ENCODE measurements around the gene TMEM101. TPM values are rescaled to one million over a fixed set of nuclear protein-coding genes. Genes with fewer than 3 reads are reported as not detected.

TMEM101 gene
- 43.0 and 80.5 TPM in 2 replicates for total RNA-seq

GRCh38 chr17:44014437-44015172 lies at the start of gene TMEM101:
TMEM101 (minus strand) TSS chr17:44014963; CDS start chr17:44014952, 11 bp downstream.

DNA sequence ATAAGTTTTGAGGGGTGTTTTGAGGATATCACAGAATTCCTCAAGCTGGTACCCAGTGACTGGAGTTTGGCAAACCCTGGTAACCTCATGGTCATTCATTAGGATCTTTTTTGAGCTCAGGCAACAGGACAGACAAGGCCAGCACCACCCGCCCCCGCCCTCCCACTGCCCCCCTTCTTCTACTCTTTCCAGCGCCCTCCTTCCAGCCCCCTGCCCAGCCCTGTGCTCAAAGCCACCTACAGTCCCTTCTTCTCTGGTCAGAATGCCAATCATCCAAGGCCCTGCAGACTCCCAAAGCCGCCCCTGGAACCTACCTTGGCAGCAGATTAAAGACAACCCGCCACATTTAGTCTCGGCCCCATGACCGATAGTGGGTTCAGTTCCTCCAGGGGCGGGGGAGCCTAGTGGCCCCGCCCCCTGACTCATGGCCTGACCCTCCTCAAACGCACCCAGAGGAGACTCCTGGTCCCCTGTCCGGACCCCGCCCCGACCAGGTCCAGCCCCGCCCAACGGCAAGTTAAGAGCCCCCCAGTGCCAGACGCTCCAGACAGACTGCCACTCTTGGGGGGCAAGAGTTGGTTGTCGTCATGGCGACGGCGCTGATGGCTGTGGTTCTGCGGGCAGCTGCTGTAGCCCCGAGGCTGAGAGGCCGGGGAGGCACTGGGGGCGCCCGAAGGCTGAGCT lies 10.5 kb downstream of the TMEM101 start, which contains the start of gene NAGS:
NAGS (plus strand) TSS at position 546 of the 684 bp plus-strand sequence; CDS start at position 588, 42 bp downstream.

Other genes with a start within 250 kb of the TMEM101 start
- 62.1 and 78.0 TPM in 2 replicates for gene DUSP3, start 236.0 kb downstream of the TMEM101 start, total RNA-seq
- gene CFAP97D1, start 234.5 kb downstream of the TMEM101 start, total RNA-seq: under 0.01 TPM in 1 of 2 replicates, not detected in the other
- 16.3 and 17.7 TPM in 2 replicates for gene MPP3, start 181.8 kb downstream of the TMEM101 start, total RNA-seq
- not detected in 2 replicates for gene CD300LG, start 167.8 kb downstream of the TMEM101 start, total RNA-seq
- gene MPP2, start 107.4 kb downstream of the TMEM101 start, total RNA-seq: 7.9 and 8.3 TPM in 2 replicates
- not detected in 2 replicates for gene PPY, start 72.5 kb downstream of the TMEM101 start, total RNA-seq
- 0.09 TPM in 1 of 2 replicates, not detected in the other for gene PYY, start 61.0 kb downstream of the TMEM101 start, total RNA-seq
- gene NAGS, start 10.3 kb downstream of the TMEM101 start, total RNA-seq: 1.5 and 6.1 TPM in 2 replicates
- 26.1 and 44.3 TPM in 2 replicates for gene LSM12, start 51.7 kb upstream of the TMEM101 start, total RNA-seq
- gene G6PC3, start 55.8 kb upstream of the TMEM101 start, total RNA-seq: 22.0 and 27.1 TPM in 2 replicates
- 27.3 and 48.3 TPM in 2 replicates for gene HDAC5, start 108.7 kb upstream of the TMEM101 start, total RNA-seq
- under 0.01 and 1.4 TPM in 2 replicates for gene HROB, start 127.0 kb upstream of the TMEM101 start, total RNA-seq
- 0.09 TPM in 1 of 2 replicates, not detected in the other for gene ASB16, start 155.7 kb upstream of the TMEM101 start, total RNA-seq
- 24.5 and 26.4 TPM in 2 replicates for gene TMUB2, start 172.0 kb upstream of the TMEM101 start, total RNA-seq
- 37.7 and 49.5 TPM in 2 replicates for gene ATXN7L3, start 184.9 kb upstream of the TMEM101 start, total RNA-seq
- gene UBTF, start 204.7 kb upstream of the TMEM101 start, total RNA-seq: 34.1 and 41.9 TPM in 2 replicates

Data from smooth muscle cell of the umbilical artery (primary cell).